Calu3 (cell line): Measurements from ENCODE around the gene STXBP1. TPM values are rescaled to one million over a fixed set of nuclear protein-coding genes. Genes with fewer than 3 reads are reported as not detected.
"Not testable (repeated sequence)": the region's sequence is repeated elsewhere in the genome, so short reads cannot be mapped to it uniquely, and the experiment has no call there.

ENCODE experiments used
- BruUV-seq: library from RNA; stranded (reverse); fragments of 400-500 nt; replicated peaks from 2 replicates; lab custom pipeline; 2021; lab: Mats Ljungman, UMichigan
- CTCF ChIA-PET: fragments of 300-600 bp; sonication (Branson Sonifier 250); formaldehyde crosslinking; loops from one replicate; lab custom pipeline; 2022; ENCODE audit warnings: antibody characterized with exemption; lab: Charles Lee
- DNase-seq: peaks from one replicate; pipeline ENCODE4 v3.0.0; 2022
- H3K27ac Mint-ChIP-seq: one replicate; pipeline ENCODE4 v1.8.0; 2022; ENCODE audit warnings: mixed read lengths; ENCODE audit not compliant: unreplicated experiment
- H3K27me3 Mint-ChIP-seq: one replicate; pipeline ENCODE4 v1.8.0; 2022; ENCODE audit warnings: mixed read lengths; ENCODE audit not compliant: unreplicated experiment
- H3K36me3 Mint-ChIP-seq: one replicate; pipeline ENCODE4 v1.8.0; 2022; ENCODE audit warnings: mild to moderate bottlenecking, moderate library complexity, mixed read lengths; ENCODE audit not compliant: insufficient read depth, unreplicated experiment
- H3K4me1 Mint-ChIP-seq: one replicate; pipeline ENCODE4 v1.8.0; 2022; ENCODE audit warnings: mild to moderate bottlenecking, low read depth, mixed read lengths; ENCODE audit not compliant: unreplicated experiment
- H3K4me3 Mint-ChIP-seq: one replicate; pipeline ENCODE4 v1.8.0; 2022; ENCODE audit warnings: mild to moderate bottlenecking, low read depth, moderate library complexity, mixed read lengths; ENCODE audit not compliant: unreplicated experiment
- H3K9me3 Mint-ChIP-seq: one replicate; pipeline ENCODE4 v1.8.0; 2022; ENCODE audit warnings: low read depth, mixed read lengths; ENCODE audit not compliant: unreplicated experiment
- CTCF ChIP-seq: fragments of 200-600 bp; IDR thresholded peaks from one replicate; pipeline ENCODE4 v1.8.0; 2022; ENCODE audit warnings: antibody characterized with exemption; ENCODE audit not compliant: unreplicated experiment
- intact Hi-C: fragments of 100-400 bp; cut with micrococcal nuclease; formaldehyde crosslinking; loops from one replicate; pipeline ENCODE4 v1.10.0; 2022; ENCODE audit not compliant: unreplicated experiment
- total RNA-seq: library from RNA; stranded (reverse); gene quantifications from 2 replicates; pipeline ENCODE4 v1.2.3, GENCODE V29; 2022

Gene STXBP1
- total RNA-seq, 1 experiment from 2014 or later = 5.9 TPM

- peaks cover 28% of the 10 kb centered on the region for H3K27me3 Mint-ChIP-seq
- peaks cover 17% of the 10 kb centered on the region for H3K36me3 Mint-ChIP-seq
- H3K9me3 Mint-ChIP-seq = no peaks in the 10 kb centered on the region
- CTCF ChIA-PET = no interaction called here
- H3K4me3 Mint-ChIP-seq = peak overlapping the region; percentile 72
- no peak for TF ChIP-seq CTCF
- H3K27ac Mint-ChIP-seq = peak overlapping the region; percentile 40
- no peak for DNase-seq
- no TSS peak for BruUV-seq
- H3K4me1 Mint-ChIP-seq = peaks cover 9% of the 10 kb centered on the region
- intact Hi-C loops = no loop called here
These were observed 526 bp upstream of the STXBP1 start for GRCh38 chr9:127611603-127611898.

GRCh38 chr9:127612939-127613582 is 984 bp downstream of the STXBP1 start:
- TF ChIP-seq CTCF = no peak
- no peak overlapping the region for H3K27ac Mint-ChIP-seq
- H3K27me3 Mint-ChIP-seq = peaks cover 28% of the 10 kb centered on the region
- H3K4me1 Mint-ChIP-seq = peaks cover 9% of the 10 kb centered on the region
- peak; percentile 18 for DNase-seq
- H3K36me3 Mint-ChIP-seq = peaks cover 16% of the 10 kb centered on the region
- BruUV-seq = no TSS peak
- CTCF ChIA-PET = interaction anchor here (0.7 to 1.2 kb wide), 2 partner anchors 9 to 122 kb away, joined by 6 to 8 read pairs; partner anchors contain the start of gene TOR2A
- peak overlapping the region; percentile 72 for H3K4me3 Mint-ChIP-seq
- no peaks in the 10 kb centered on the region for H3K9me3 Mint-ChIP-seq
- intact Hi-C loops = no loop called here

DNA sequence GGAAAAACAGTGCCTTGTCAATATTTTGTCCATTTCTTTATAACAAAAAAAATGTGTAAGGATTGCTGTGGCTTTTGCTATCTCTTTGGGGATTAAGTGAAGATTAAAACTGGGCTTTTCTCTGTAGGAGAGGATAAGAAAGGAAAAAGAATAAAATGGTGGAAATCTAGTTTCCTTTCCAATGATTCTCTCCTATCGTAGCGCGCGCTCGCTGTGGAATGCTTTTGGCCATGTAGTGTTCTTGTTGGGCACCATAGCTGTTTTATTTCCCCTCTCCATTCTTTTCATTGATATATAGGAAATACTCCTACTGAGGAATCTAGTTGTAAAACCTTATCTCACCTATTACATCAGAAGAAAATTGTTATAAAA is 1.5 kb downstream of the STXBP1 start:
- peaks cover 28% of the 10 kb centered on the region for H3K27me3 Mint-ChIP-seq
- TF ChIP-seq CTCF = no peak
- CTCF ChIA-PET = interaction anchor here (0.7 to 1.2 kb wide), 2 partner anchors 9 to 121 kb away, joined by 6 to 8 read pairs; partner anchors contain the start of gene TOR2A
- peak overlapping the region; percentile 72 for H3K4me3 Mint-ChIP-seq
- no TSS peak for BruUV-seq
- no peaks in the 10 kb centered on the region for H3K9me3 Mint-ChIP-seq
- intact Hi-C loops = no loop called here
- no peak overlapping the region for H3K27ac Mint-ChIP-seq
- peaks cover 9% of the 10 kb centered on the region for H3K4me1 Mint-ChIP-seq
- DNase-seq = no peak
- peaks cover 11% of the 10 kb centered on the region for H3K36me3 Mint-ChIP-seq

DNA sequence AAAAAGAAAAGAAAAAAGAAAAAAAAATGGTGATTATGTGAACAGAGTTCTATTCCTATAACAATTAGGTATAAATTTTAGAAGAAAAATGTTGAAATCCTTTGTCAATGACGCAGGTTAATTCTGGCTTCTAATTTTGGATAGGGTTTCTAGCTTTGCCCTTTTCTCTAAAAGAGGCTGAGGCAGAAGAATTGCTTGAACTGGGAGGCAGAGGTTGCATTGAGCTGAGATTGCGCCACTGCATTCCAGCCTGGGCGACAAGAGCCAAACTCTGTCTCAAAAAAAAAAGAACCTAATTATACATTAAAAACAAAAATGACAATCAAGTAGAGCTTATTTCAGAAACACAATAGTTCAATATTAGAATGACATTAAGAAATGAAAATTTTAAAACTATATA is 2.9 kb downstream of the STXBP1 start:
- BruUV-seq = no TSS peak
- Mint-ChIP-seq H3K27ac (no peak overlapping the region), H3K27me3 (peaks cover 20% of the 10 kb centered on the region), H3K36me3 (peaks cover 8% of the 10 kb centered on the region), H3K4me3 (no peak overlapping the region), H3K4me1 (peaks cover 9% of the 10 kb centered on the region), H3K9me3 (no peaks in the 10 kb centered on the region)
- DNase-seq = no peak
- intact Hi-C loops = no loop called here
- no peak for TF ChIP-seq CTCF
- CTCF ChIA-PET = interaction anchor here (0.6 kb wide), 1 partner anchor 746 kb away, joined by 3 read pairs; no protein-coding TSS in a partner anchor

GRCh38 chr9:127621339-127621970 is 9.4 kb downstream of the STXBP1 start:
- BruUV-seq, H3K9me3 Mint-ChIP-seq, H3K4me1 Mint-ChIP-seq, DNase-seq, H3K27ac Mint-ChIP-seq, intact Hi-C loops, H3K36me3 Mint-ChIP-seq, H3K27me3 Mint-ChIP-seq, H3K4me3 Mint-ChIP-seq: not testable (repeated sequence)
- CTCF ChIA-PET = interaction anchor here (0.9 kb wide), 1 partner anchor 8 kb away, joined by 8 read pairs; no protein-coding TSS in a partner anchor
